ENCODE measurements around the gene OPN1SW. TPM values are rescaled to one million over a fixed set of nuclear protein-coding genes. Genes with fewer than 3 reads are reported as not detected.

Gene OPN1SW
- total RNA-seq, 1 donor from 2014 or later, result not detected

GRCh38 chr7:128759242-128759641, 16.4 kb downstream of the OPN1SW start:
- no peak for DNase-seq (ENCODE audit: low read depth in 2 of 2)

DNA sequence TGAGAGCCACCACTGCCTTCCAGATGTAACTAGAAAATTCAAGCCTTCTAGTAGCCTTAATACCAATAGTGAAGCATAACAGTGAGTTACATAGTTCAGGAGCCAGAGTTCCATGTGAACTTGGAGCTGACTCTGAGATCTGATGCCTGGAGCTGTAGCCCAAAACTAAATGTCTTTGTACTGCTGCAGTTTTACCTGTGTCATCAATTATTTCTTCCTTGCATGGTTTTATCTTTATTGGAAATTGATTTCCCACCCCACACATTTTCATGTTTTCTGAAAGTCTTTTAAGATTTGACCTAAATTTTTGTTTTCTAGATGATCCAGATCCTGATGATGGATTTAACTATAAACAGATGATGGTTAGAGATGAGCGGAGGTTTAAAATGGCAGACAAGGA, 17.0 kb downstream of the OPN1SW start:
- no peak for DNase-seq (ENCODE audit: low read depth in 2 of 2)

DNA sequence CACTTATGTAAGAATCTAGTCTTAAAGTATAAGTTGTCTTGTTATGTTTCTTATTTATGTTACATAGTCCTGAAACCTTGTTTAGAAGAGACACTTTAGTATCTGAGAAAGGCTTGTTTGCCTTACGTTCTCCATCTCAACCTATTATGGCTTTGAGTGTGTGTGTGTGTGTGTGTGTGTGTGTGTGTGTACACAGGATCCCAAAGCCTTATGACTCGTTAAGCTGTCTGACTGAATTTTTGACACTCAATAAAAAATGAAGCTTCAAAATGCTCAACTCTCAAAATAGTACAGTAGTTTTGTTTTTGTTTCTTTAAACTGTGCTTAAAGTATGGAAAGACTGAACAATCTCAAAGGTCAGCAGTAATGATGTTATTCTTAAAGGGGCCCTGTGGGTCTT, 18.4 kb downstream of the OPN1SW start:
- no peak for DNase-seq (ENCODE audit: low read depth in 2 of 2)

- DNase-seq (ENCODE audit: low read depth in 2 of 2), result no peak
Measured at GRCh38 chr7:128755819-128756476, 19.6 kb downstream of the OPN1SW start.

DNA sequence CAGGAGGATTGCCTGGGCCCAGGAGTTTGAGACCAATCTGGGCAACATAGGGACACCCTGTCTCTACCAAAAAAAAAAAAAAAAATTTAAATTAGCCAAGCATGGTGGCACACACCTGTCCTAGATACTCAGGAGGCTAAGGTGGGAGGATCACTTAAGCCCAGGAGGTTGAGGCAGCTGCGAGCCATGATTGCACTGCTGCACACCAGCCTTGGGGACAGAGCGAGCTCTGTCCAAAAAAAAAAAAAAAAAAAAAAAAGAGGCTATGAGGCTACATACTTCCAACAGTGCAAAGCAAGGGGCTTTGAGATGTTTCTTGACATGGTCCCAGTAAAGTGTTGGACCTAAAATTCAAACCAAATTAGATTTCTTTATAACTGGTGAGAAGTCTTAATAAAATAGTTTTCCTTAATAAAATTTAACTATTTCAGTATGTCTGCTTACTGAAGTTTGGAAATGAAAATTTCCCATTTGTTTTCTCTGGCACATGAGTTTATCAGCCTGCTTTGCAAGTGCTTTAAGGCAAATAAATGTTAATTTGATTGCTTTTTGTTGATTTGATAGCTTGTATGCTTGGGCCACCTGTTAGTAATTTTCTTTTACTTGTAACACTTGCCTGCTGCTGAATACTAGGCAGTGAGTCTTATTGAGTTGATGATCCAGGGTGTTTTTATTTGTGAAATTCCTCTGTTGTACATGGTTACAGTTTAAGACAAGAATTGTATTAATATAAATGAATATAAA, 20.3 kb downstream of the OPN1SW start:
- DNase-seq (ENCODE audit: low read depth in 2 of 2), result no peak

DNA sequence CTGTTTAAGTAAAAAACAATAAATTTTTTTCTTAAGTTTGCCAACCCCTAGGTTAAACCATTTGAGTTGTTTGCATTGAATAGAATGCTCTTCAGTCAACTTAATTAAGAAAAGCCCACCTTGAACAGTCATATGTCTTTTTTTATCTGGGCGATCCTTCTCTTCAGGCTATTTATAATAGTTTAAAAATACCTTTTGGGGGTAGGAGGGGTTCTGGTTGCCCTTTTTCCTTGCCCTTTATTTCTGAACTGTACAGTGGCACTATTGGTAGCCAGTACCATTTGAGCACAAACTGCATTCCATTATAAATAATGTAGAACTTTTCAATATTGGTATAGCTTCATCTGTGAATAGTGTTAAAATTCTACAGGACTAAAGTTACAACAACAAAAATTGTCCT, 23.3 kb downstream of the OPN1SW start:
- no peak for DNase-seq (ENCODE audit: low read depth in 2 of 2)

DNA sequence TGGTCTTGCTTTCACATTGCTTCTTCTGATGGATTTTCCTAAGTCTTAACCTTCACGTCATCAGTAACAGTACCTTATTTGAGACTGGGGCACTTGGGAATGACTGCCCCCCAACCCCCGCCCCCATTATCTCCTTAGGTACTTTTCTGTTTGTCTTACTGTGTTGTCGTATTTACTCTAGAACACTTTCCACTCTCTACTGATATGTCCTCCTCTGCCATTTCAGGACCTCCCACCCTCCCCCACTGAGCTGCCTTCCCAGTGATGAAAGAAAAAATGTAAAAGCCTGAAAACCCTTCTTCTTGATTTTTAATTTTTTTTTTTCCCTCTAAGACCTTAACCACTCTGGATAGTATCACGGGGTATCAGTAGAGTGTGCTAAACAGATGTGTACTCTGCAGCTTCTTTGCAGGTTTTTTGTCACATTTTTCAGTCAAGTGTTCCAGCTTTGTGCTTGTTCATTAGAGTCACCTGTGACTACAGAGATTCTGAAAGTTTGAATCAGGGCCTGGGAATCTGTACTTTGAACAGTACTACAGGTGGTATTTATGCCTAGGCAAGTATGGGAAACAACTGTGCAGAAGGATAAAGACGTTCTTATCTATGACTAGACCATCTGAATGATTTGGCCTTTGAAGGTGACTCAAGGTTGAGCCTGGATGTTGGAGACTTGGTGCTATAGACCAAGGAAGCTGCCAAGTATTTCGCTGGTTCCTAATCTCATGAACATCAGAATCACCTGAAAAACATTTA, 28.1 kb downstream of the OPN1SW start:
- no peak for DNase-seq (ENCODE audit: low read depth in 2 of 2)

GRCh38 chr7:128745706-128746105, 29.9 kb downstream of the OPN1SW start:
- no peak for DNase-seq (ENCODE audit: low read depth in 2 of 2)

DNA sequence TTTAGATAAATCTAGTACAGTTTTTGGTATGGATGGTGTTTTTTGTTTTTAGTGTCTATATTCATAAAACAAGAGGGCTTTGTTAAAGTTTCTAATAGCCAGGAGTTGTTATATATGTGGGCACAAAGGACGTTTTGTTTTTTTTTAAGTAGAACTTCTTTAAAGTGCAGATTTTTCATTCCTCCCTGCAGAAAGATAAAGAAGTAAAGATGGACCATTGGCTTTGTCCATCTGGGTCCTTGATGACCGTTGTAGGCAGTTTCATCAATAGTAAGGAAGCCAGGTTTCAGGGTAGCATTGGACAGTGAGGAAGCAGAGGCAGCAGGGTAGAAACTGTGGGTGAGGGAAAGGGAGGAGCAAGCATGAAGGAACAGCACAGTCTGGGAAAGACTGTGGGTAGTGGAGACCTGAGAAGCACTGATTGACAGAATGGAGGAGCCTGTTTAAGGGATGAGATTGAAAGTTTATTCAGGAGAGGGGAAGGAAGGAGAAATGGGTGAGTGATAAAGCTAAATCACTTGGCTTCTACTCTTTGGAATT, 31.2 kb downstream of the OPN1SW start:
- DNase-seq (ENCODE audit: low read depth in 2 of 2), result no peak

- DNase-seq (ENCODE audit: low read depth in 2 of 2), result peak in 1 of 2 donors; percentile 29
Measured at GRCh38 chr7:128743112-128743772, 32.4 kb downstream of the OPN1SW start.

GRCh38 chr7:128742206-128742605, 33.4 kb downstream of the OPN1SW start:
- DNase-seq (ENCODE audit: low read depth in 2 of 2), result peak; percentile 4 to 24

DNA sequence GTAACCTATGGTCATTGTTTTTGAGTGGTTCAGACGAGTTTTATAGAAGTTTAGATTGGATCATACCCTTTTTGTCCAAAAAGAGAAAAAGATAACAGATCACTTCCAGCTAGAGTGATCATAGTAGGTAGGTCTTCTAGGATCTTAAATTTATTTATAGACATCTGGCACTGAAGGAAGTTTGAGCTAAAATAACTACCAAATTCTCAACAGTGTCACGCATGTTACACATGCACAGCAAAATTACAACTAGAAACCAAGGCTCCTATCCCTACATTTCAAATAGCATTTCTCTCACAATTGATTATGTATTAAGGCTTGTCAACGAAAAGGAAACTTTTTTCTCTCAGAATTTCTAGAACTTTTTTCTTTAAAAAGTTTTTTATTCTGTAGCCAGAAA, 34.1 kb downstream of the OPN1SW start:
- no peak for DNase-seq (ENCODE audit: low read depth in 2 of 2)

- peak; percentile 81 to 85 for DNase-seq (ENCODE audit: low read depth in 2 of 2)
Measured at GRCh38 chr7:128740996-128741395, 34.6 kb downstream of the OPN1SW start.

DNA sequence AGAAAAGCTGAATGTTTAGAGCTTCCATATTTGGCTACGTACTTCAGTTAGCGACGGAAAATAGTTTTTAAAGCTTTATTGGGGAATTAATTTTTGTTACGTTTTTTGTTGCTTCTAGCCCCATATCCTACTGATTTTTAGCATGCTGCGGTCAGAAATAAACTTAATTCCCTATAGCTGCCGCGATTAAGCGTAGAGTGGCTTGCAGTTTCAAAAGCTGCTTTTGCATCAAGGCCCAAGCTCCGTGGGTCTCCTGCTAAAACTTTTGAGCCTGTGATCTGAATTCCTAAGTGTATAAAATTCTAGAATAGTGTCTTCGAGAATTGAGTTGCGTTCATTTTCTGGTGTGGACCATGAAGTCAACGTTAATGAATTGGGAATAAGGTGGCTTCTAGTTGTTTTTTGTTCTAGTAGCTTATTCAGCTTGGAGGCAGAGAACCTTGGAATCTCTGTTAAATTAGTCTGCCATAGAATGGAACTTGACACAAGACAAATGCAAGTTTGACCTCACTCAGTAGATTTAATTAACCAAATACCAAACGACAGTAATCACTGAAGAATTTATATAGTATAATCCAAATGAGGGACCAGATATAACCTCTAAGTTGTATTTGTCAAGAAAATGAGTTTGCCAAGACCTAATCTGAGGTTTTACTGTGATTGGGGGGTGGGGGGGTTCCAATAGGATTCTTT, 35.5 kb downstream of the OPN1SW start:
- DNase-seq (ENCODE audit: low read depth in 2 of 2), result peak in 1 of 2 donors; percentile 6

DNA sequence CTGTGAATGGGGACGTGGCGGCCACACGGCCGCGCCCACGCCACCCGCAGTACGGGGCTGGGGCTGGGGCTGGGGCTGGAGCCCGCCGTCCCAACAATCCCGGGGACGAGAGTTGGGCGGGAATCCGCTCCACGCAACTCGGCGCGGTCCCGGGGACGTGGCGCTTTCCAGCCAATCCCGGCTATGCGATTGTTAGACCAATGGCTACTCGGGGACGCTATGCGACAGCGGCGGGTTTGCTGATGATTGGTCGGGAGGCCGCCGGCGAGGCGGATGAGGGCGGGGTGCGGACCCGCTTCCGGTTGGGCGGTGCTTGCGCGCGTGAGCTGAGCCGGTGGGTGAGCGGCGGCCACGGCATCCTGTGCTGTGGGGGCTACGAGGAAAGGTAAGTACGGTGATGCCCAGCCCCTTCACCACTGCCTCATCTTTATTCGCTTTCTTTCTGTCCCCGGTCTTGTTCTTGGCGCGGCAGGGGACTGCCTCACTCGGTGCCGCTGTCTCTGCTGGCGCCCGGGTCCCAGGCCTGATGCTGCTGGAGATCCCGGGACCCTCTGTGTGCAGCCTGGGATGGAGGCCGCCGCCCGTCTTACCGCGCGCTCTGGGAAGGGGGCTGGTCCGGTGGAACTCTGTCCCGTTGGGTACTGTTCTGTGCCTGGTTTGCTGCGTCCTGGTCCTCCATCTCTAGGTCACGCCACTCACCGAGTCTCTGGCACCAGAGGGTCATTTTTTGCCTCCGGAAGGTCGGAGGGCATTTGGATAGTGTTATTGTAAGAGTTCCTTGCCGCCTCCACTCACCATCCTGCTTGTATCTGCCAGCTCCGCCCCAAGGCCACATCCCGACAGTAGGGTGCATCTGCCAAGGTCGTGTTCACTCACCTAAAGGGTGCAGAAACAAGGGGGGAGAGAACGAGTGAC, 36.3 kb downstream of the OPN1SW start, which contains the start of gene CALU:
CALU (plus strand) TSS at position 312 of the 915 bp plus-strand sequence. CDS start 9,225 bp downstream, outside the sequence.
- DNase-seq (ENCODE audit: low read depth in 2 of 2), result peak; percentile 97 to 98

- DNase-seq (ENCODE audit: low read depth in 2 of 2), result no peak
Measured at GRCh38 chr7:128738570-128739047, 37.0 kb downstream of the OPN1SW start.

GRCh38 chr7:128737867-128738385, 37.7 kb downstream of the OPN1SW start:
- peak in 1 of 2 donors; percentile 72 for DNase-seq (ENCODE audit: low read depth in 2 of 2)

DNA sequence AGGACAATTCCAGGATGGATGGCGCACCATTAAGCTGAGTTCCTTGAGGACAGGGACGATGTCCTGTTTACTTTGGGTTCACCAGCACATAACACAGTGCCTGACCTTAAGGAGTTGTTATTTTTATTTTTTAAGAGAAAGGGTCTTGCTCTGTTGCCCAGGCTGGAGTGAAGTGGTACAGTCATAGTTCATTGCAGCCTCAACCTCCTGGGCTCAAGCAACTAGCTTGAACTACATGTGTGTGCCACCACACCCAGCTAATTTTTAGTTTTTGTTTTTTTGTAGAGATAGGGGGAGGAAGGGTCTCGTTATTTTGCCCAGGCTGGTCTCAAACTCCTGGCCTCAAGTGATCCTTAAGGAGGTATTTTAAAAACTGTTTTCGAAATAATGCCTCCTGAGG, 38.2 kb downstream of the OPN1SW start:
- DNase-seq (ENCODE audit: low read depth in 2 of 2), result no peak

DNA sequence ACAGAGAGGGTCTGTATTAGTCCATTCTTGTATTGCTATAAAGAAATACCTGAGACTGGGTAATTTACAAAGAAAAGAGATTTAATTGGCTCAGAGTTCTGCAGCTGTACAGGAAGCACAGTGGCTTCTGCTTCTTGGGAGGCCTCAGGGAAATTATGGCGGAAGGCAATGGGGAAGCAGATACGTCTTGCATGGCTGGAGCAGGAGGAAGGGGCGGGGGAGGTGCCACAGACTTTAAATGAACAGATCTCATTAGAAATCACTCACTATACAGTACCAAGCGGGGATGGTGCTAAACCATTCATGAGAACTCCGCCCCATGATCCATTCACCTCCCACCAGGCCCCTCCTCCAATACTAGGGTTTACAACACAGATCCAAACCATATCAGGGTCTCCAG, 40.2 kb downstream of the OPN1SW start:
- DNase-seq (ENCODE audit: low read depth in 2 of 2), result no peak
